K562 (cell line): ENCODE data around the gene SELENOI. TPM values are rescaled to one million over a fixed set of nuclear protein-coding genes. Genes with fewer than 3 reads are reported as not detected.

ENCODE experiments used
- ATAC-seq: fragments of 200-7000 bp; cut with Tn5 transposase; 3 replicates; pipeline ENCODE4 v1.9.1; 2020; ENCODE audit warnings: moderate library complexity
- BruUV-seq: library from RNA; stranded (reverse); fragments of 400-500 nt; replicated peaks from 2 replicates; lab custom pipeline; 2021; lab: Mats Ljungman, UMichigan
- CTCF ChIA-PET: fragments of 300-600 bp; formaldehyde crosslinking; extraction: SDS; loops from one replicate; lab custom pipeline; 2021; ENCODE audit warnings: low intra/inter-chr PET ratio; lab: Yijun Ruan, JAX
- POLR2A ChIA-PET: fragments of 300-600, 350-650 bp; sonication (Branson Sonifier 250); formaldehyde crosslinking; extraction: SDS; loops from one replicate; lab custom pipeline; 2021; ENCODE audit warnings: antibody characterized with exemption, inconsistent platforms; lab: Yijun Ruan, JAX
- DNase-seq, 4 experiments: peaks; one replicate each; pipeline versions ENCODE4 v3.0.0 to v3.0.0-alpha.2; 2011 to 2018; ENCODE audit warnings: low spot score in 3 of 4, mixed read lengths in 3 of 4; ENCODE audit errors: extremely low read depth in 1 of 4
- FAIRE-seq: peaks from 2 replicates; lab custom pipeline; 2011; peaks lifted over from hg19 to GRCh38; lab: Jason Lieb, UNC
- H2AFZ ChIP-seq: 2 replicates; pipeline ENCODE4 v1.6.0; 2011; ENCODE audit warnings: low read depth, low read length, control low read depth, inconsistent platforms
- H3K27ac ChIP-seq: fragments of 200-600 bp; 3 replicates; pipeline ENCODE4 v1.8.0; 2011; ENCODE audit warnings: low read depth, mild to moderate bottlenecking, control low read depth, inconsistent platforms, low read length, moderate library complexity, mixed read lengths; ENCODE audit errors: extremely low read depth
- H3K27me3 ChIP-seq, 2 experiments: fragments of 300-600 bp in 1 of 2; 2 replicates in 1 of 2; 3 replicates in 1 of 2; pipeline versions ENCODE4 v1.6.0 to v1.8.0; 2011; ENCODE audit warnings: inconsistent platforms in 2 of 2, low read length in 2 of 2, mild to moderate bottlenecking in 1 of 2, mixed read lengths in 1 of 2, moderate library complexity in 1 of 2; ENCODE audit not compliant: control insufficient read depth in 2 of 2, insufficient read depth in 2 of 2
- H3K36me3 ChIP-seq: fragments of 300-600 bp; 3 replicates; pipeline ENCODE4 v1.8.0; 2011; ENCODE audit warnings: mild to moderate bottlenecking, low read length, inconsistent platforms; ENCODE audit not compliant: control insufficient read depth, insufficient read depth
- H3K4me1 ChIP-seq, 2 experiments: fragments of 200-600 bp in 1 of 2; replicated peaks in 1 of 2; 2 replicates in 1 of 2; 3 replicates in 1 of 2; pipeline versions ENCODE4 v1.5.1 to v1.8.0; 2011; ENCODE audit warnings: inconsistent platforms in 2 of 2, low read length in 2 of 2, mild to moderate bottlenecking in 1 of 2, mixed read lengths in 1 of 2, moderate library complexity in 1 of 2; ENCODE audit not compliant: control insufficient read depth in 2 of 2, insufficient read depth in 2 of 2
- H3K4me2 ChIP-seq: 2 replicates; pipeline ENCODE4 v1.6.1; 2011; ENCODE audit warnings: low read length, control low read depth, inconsistent platforms, mixed read lengths; ENCODE audit not compliant: insufficient read depth
- H3K4me3 ChIP-seq: fragments of 200-600 bp; sonication (generic), shearing (Covaris generic); 2 replicates; pipeline ENCODE4 v1.5.1; 2016; ENCODE audit warnings: control low read depth, inconsistent platforms
- H3K79me2 ChIP-seq: fragments of 200-600 bp; 3 replicates; pipeline ENCODE4 v1.8.0; 2011; ENCODE audit warnings: low read length, inconsistent platforms; ENCODE audit not compliant: control insufficient read depth, insufficient read depth
- H3K9ac ChIP-seq, 2 experiments: 2 replicates each; pipeline versions ENCODE4 v1.6.0 to v1.6.1; 2011; ENCODE audit warnings: low read depth in 2 of 2, low read length in 2 of 2, control low read depth in 1 of 2, inconsistent platforms in 1 of 2, mild to moderate bottlenecking in 1 of 2, mixed read lengths in 1 of 2; ENCODE audit not compliant: insufficient read depth in 1 of 2
- H3K9me1 ChIP-seq: one replicate; pipeline ENCODE4 v1.6.0; 2011; ENCODE audit warnings: inconsistent platforms, mild to moderate bottlenecking, low read length, moderate library complexity; ENCODE audit not compliant: control insufficient read depth, insufficient read depth
- H3K9me3 ChIP-seq: replicated peaks from 2 replicates; pipeline ENCODE4 v1.5.1; 2011; ENCODE audit warnings: low read depth, low read length, inconsistent platforms; ENCODE audit not compliant: control insufficient read depth, insufficient read depth
- H4K20me1 ChIP-seq: replicated peaks from 2 replicates; pipeline ENCODE4 v1.6.1; 2011; ENCODE audit warnings: low read length, inconsistent platforms, mixed read lengths; ENCODE audit not compliant: control insufficient read depth, insufficient read depth
- RFX1 ChIP-seq: fragments of 450-650 bp; IDR thresholded peaks from 2 replicates; pipeline ENCODE4 v1.6.1; 2016; ENCODE audit warnings: mild to moderate bottlenecking, moderate library complexity
- SMARCA5 ChIP-seq: fragments of 450-650 bp; IDR thresholded peaks from 2 replicates; pipeline ENCODE4 v1.6.1; 2016
- TEAD1 ChIP-seq, 2 experiments: fragments of 450-650 bp in 1 of 2; sonication (generic) in 1 of 2; formaldehyde crosslinking; IDR thresholded peaks; 2 replicates each; pipeline versions ENCODE4 v1.4.0 to v1.8.0; 2020 to 2022; ENCODE audit warnings: mild to moderate bottlenecking in 2 of 2, missing genetic modification reagents in 1 of 2
- ZBTB17 ChIP-seq: fragments of 450-650 bp; formaldehyde crosslinking; IDR thresholded peaks from 2 replicates; pipeline ENCODE4 v1.4.0; 2020; ENCODE audit warnings: mild to moderate bottlenecking
- ZNF280B ChIP-seq: fragments of 250-450 bp; sonication (Bioruptor Pico); IDR thresholded peaks from 2 replicates; pipeline ENCODE4 v1.5.1; 2021; ENCODE audit warnings: mild to moderate bottlenecking
- WGBS: fragments of 100-300 bp; shearing (Covaris generic); methylation state at CpG from one replicate; pipeline ENCODE4 v1.1.6; 2016; ENCODE audit warnings: low coverage, mixed read lengths; ENCODE audit not compliant: insufficient coverage; ENCODE audit errors: missing lambda C conversion rate; 5-methylcytosine and 5-hydroxymethylcytosine counted together
- in situ Hi-C: fragments of 300-500 bp; cut with MboI; formaldehyde crosslinking; loops from 4 replicates; pipeline ENCODE4 v1.15.0; 2018; ENCODE audit warnings: inconsistent platforms, mixed read lengths
- intact Hi-C: fragments of 100-400 bp; cut with micrococcal nuclease; formaldehyde crosslinking; loops from 2 replicates; pipeline ENCODE4 v1.14.2; 2022
- polyA plus RNA-seq, 8 experiments: library from polyadenylated mRNA; depleted of rRNA in 4 of 8; stranded (reverse) in 5 of 8; unstranded in 3 of 8; fragments of >200 nt; fragmentation: Nextera tagmentation in 2 of 8; fragmentation: Illumina TruSeq in 1 of 8; extraction: Ambion mirVana in 2 of 8; extraction: Trizol in 1 of 8; gene quantifications; 2 replicates each; pipeline versions ENCODE4 v1.2.1 to v1.2.3, GENCODE V29; 2011 to 2014; ENCODE audit warnings: inconsistent platforms in 1 of 8, missing spikeins in 1 of 8
- total RNA-seq, 7 experiments: library from RNA; depleted of rRNA in 6 of 7; stranded (reverse); fragments of >200 nt in 6 of 7; fragmentation: Illumina TruSeq in 2 of 7; extraction: Trizol in 2 of 7; gene quantifications; 2 replicates each; pipeline versions ENCODE4 v1.2.1 to v1.2.3, GENCODE V29; 2011 to 2021; ENCODE audit warnings: low replicate concordance in 1 of 7
- TF ChIP-seq, protein P1 (sequence below), 2 experiments: fragments of 450-650 bp; IDR thresholded peaks; 2 replicates each; pipeline ENCODE4 v1.6.1; 2018; ENCODE audit warnings: mild to moderate bottlenecking in 2 of 2, low read depth in 1 of 2; ENCODE audit not compliant: partially characterized antibody in 2 of 2

SELENOI gene
- total and polyA plus RNA-seq, 9 of the 15 experiments (the other 6 are each of a cell fraction or from before 2014, with no cell fraction given) = 9.6 to 46.9 (median 24.4) TPM

DNA sequence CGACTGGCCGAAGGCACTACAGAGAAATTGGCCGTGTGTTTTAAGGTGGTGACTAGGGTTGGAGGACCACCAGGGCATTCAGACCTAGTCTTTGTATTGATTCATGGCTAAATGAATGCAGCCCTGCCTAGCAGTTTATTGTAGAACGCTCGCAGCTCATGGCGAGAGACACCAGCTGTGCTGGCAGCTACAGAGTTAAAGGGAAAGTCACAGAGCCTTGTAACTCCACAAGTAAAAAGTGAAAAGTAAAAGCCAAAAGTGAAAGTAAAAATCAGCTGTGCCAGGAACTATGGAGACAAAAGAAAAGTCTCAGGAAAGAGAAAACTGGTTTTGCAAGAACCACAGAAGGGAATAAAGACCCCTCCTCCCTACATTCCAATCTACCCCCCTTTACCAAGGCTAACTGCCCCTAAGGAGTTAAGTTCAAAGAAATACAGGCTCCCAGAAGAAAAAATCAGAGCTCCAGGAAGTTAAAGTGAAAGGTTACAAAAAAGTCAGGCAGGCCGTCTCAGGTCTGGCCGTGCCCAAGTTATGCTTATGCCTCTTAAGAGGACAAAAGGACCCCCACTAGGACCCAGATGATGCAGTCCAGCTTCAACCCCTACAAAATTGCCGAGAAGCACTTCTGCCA lies 46.4 kb upstream of the SELENOI start:
- WGBS = 32% methylated on average over 9 of the region's 9 CpGs
- CTCF ChIA-PET = no interaction called here
- peak; percentile 74 for FAIRE-seq
- H3K9ac ChIP-seq = peak overlapping the region in 1 of 2 experiments; percentile 17; a peak in 1 of 4 replicates
- no peak for ATAC-seq
- no peaks in the 10 kb centered on the region for H3K36me3 ChIP-seq
- BruUV-seq = no TSS peak
- intact Hi-C loops (no loop called here), in situ Hi-C loops (no loop called here)
- H4K20me1 ChIP-seq = no peaks in the 10 kb centered on the region
- peak overlapping the region; percentile 64 for H2AFZ ChIP-seq
- peaks cover 0 to 2% of the 10 kb centered on the region in 2 experiments; a peak in 1 of 5 replicates for H3K4me1 ChIP-seq
- no peak overlapping the region for H3K4me3 ChIP-seq
- no peaks in the 10 kb centered on the region for H3K9me3 ChIP-seq
- no peaks in the 10 kb centered on the region for H3K9me1 ChIP-seq
- no peak for DNase-seq
- no peaks in the 10 kb centered on the region for H3K79me2 ChIP-seq
- POLR2A ChIA-PET = interaction anchor here (0.7 to 1.7 kb wide), 3 partner anchors 10 to 62 kb away, joined by 3 to 8 read pairs (median 3); no protein-coding TSS in a partner anchor
- TF ChIP-seq ZBTB17 (CRISPR knock-in tag) (no peak), RFX1 (peak; percentile 25)
- peak overlapping the region; percentile 51 for H3K4me2 ChIP-seq
- peaks cover 10 to 22% of the 10 kb centered on the region in 2 experiments; a peak in 4 of 5 replicates for H3K27me3 ChIP-seq
- H3K27ac ChIP-seq = no peak overlapping the region

DNA sequence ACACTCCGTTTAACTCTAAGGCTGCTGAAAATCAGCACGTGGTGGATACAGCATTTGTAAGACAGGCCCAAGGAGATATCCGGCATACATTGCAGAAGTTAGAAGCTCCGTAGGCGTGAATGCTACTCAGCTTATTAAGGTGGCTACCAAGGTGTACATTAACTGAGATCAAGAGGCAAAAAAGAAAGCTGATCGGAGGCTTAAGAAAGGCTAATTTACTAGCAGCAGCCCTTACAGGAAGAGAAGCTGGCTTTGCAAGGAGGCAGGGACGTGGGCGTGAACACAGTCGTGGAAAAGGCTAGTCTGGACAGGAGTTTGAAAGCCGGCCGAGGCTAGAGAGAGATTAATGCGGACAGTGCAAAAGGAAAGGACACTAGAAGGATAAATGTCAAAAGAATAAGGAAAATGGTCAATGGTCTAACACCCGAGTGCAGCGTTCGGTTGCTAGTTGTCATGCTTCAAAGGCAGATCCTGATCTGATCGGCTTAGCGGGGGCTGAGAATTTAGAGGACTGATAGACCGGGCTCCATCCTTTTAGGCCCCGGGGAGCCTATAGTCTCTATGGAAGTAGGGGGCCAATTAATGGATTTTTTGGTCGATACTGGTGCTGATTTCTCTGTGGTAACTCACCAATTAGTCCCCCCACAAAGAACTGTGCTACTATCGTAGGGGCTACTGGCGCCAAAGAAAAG lies 45.6 kb upstream of the SELENOI start:
- FAIRE-seq (peak; percentile 46), ATAC-seq (no peak), DNase-seq (no peak)
- H3K4me3 ChIP-seq = no peak overlapping the region
- no peaks in the 10 kb centered on the region for H3K9me3 ChIP-seq
- H2AFZ ChIP-seq = peak overlapping the region; percentile 63
- no peak overlapping the region for H3K27ac ChIP-seq
- H4K20me1 ChIP-seq = no peaks in the 10 kb centered on the region
- H3K79me2 ChIP-seq = no peaks in the 10 kb centered on the region
- no peaks in the 10 kb centered on the region for H3K9me1 ChIP-seq
- WGBS = 65% methylated on average over 22 of the region's 22 CpGs
- H3K4me1 ChIP-seq = peaks cover 0 to 2% of the 10 kb centered on the region in 2 experiments; a peak in 1 of 5 replicates
- peaks cover 13 to 22% of the 10 kb centered on the region in 2 experiments; a peak in 4 of 5 replicates for H3K27me3 ChIP-seq
- intact Hi-C loops = no loop called here
- BruUV-seq = no TSS peak
- ChIA-PET POLR2A (interaction anchor here (0.7 to 1.7 kb wide), 2 partner anchors 16 to 63 kb away, joined by 3 to 8 read pairs; no protein-coding TSS in a partner anchor), CTCF (no interaction called here)
- no peak overlapping the region for H3K4me2 ChIP-seq
- H3K36me3 ChIP-seq = no peaks in the 10 kb centered on the region
- in situ Hi-C loops = no loop called here
- no peak overlapping the region for H3K9ac ChIP-seq
- TF ChIP-seq ZNF280B (no peak), TEAD1 (CRISPR knock-in tag; IDR thresholded peaks at IDR 0.05) (no peak), SMARCA5 (no peak)
- TF ChIP-seq, protein P1, sequence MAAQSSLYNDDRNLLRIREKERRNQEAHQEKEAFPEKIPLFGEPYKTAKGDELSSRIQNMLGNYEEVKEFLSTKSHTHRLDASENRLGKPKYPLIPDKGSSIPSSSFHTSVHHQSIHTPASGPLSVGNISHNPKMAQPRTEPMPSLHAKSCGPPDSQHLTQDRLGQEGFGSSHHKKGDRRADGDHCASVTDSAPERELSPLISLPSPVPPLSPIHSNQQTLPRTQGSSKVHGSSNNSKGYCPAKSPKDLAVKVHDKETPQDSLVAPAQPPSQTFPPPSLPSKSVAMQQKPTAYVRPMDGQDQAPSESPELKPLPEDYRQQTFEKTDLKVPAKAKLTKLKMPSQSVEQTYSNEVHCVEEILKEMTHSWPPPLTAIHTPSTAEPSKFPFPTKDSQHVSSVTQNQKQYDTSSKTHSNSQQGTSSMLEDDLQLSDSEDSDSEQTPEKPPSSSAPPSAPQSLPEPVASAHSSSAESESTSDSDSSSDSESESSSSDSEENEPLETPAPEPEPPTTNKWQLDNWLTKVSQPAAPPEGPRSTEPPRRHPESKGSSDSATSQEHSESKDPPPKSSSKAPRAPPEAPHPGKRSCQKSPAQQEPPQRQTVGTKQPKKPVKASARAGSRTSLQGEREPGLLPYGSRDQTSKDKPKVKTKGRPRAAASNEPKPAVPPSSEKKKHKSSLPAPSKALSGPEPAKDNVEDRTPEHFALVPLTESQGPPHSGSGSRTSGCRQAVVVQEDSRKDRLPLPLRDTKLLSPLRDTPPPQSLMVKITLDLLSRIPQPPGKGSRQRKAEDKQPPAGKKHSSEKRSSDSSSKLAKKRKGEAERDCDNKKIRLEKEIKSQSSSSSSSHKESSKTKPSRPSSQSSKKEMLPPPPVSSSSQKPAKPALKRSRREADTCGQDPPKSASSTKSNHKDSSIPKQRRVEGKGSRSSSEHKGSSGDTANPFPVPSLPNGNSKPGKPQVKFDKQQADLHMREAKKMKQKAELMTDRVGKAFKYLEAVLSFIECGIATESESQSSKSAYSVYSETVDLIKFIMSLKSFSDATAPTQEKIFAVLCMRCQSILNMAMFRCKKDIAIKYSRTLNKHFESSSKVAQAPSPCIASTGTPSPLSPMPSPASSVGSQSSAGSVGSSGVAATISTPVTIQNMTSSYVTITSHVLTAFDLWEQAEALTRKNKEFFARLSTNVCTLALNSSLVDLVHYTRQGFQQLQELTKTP (IDR thresholded peaks at IDR 0.05; ENCODE audit: low read depth in 1 of 2, partially characterized antibody in 2 of 2) = no peak
